ENCODE data around the gene CACNA1A. TPM values are rescaled to one million over a fixed set of nuclear protein-coding genes. Genes with fewer than 3 reads are reported as not detected.
"Not testable (repeated sequence)": the region's sequence is repeated elsewhere in the genome, so short reads cannot be mapped to it uniquely, and the experiment has no call there.

CACNA1A gene
- total RNA-seq, 1 donor from 2014 or later, result 43.0 TPM

DNA sequence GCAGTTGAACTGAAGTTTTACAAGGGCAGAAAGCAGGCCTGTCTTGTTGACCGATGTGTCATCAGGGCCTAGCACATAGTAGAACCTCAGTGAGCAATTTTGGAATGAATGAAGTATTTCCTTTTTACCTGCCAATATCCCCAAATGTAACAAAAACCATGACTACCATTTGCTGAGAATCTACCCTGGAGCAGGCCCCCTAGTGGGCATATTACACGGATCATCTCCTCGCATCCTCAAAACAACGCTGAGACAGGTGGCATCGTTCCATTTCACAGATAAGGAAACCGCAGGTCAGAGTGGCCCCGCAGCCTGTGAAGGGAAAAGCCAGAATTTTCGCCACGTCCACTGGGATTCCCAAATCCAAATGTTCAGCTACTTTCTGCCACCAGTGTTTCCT, 77.9 kb downstream of the CACNA1A start:
- TF ChIP-seq, protein P1, sequence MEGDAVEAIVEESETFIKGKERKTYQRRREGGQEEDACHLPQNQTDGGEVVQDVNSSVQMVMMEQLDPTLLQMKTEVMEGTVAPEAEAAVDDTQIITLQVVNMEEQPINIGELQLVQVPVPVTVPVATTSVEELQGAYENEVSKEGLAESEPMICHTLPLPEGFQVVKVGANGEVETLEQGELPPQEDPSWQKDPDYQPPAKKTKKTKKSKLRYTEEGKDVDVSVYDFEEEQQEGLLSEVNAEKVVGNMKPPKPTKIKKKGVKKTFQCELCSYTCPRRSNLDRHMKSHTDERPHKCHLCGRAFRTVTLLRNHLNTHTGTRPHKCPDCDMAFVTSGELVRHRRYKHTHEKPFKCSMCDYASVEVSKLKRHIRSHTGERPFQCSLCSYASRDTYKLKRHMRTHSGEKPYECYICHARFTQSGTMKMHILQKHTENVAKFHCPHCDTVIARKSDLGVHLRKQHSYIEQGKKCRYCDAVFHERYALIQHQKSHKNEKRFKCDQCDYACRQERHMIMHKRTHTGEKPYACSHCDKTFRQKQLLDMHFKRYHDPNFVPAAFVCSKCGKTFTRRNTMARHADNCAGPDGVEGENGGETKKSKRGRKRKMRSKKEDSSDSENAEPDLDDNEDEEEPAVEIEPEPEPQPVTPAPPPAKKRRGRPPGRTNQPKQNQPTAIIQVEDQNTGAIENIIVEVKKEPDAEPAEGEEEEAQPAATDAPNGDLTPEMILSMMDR (IDR thresholded peaks at IDR 0.05; ENCODE audit: unreplicated experiment), result peak; percentile 56
- Mint-ChIP-seq H3K36me3 (ENCODE audit: insufficient read depth) (no peaks in the 10 kb centered on the region), H3K4me1 (ENCODE audit: low read depth) (no peaks in the 10 kb centered on the region), H3K9me3 (ENCODE audit: low read depth) (no peaks in the 10 kb centered on the region), H3K4me3 (ENCODE audit: low read depth) (no peak overlapping the region), H3K27ac (no peak overlapping the region), H3K27me3 (peaks cover 11% of the 10 kb centered on the region)
- DNase-seq (ENCODE audit: low spot score, unreplicated experiment), result no peak

DNA sequence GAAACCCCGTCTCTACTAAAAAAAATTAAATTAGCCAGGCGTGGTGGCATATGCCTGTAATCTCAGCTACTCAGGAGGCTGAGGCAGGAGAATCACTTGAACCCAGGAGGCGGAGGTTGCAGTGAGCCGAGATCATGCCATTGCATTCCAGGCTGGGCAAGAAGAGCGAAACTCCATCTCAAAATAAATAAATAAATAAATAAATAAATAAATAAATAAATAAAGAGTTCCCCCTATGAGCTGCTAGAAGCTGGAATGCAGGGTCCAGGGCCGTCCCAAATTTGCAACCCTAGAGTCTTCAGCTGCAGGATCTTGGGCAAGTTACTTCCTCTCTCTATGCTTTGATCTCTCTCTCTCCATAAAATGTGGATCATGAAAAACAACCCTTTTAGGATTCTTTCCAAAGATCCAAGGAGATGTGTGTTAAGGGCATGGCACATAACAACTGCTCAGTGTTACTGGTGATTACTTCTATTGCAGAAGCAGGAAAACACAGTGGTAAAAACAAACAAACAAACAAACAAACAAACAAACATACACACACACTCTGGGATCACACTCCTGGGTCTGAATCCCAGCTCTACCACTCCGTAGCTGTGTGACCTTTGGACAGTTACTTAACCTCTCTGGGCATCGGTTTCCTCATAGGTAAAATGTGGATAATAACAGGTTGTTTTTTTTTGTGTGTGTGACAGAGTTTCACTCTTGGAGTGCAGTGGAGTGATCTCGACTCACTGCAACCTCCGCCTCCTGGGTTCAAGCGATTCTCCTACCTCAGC, 78.8 kb downstream of the CACNA1A start:
- Mint-ChIP-seq H3K27me3 (peaks cover 11% of the 10 kb centered on the region), H3K27ac (no peak overlapping the region), H3K36me3 (ENCODE audit: insufficient read depth) (no peaks in the 10 kb centered on the region), H3K4me1 (ENCODE audit: low read depth) (no peaks in the 10 kb centered on the region), H3K9me3 (ENCODE audit: low read depth) (peaks cover 3% of the 10 kb centered on the region), H3K4me3 (ENCODE audit: low read depth) (no peak overlapping the region)
- DNase-seq (ENCODE audit: low spot score, unreplicated experiment), result no peak
- TF ChIP-seq, protein P1 (IDR thresholded peaks at IDR 0.05; ENCODE audit: unreplicated experiment), result no peak

DNA sequence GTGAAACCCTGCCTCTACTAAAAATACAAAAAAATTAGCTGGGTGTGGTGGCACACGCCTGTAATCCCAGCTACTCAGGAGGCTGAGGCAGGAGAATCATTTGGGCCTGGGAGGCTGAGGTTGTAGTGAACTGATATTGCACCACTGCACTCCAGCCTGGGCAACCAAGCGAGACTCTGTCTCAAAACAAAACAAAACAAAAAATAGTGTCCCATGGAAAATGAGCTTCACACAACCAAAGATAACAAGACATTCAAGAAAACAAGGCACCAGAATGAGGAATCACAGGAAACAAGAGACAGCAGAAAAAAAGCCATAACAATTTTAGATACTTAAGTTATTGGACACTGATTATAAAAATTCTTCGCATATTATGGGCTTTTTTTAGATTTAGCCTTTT, 80.4 kb downstream of the CACNA1A start:
- not testable (repeated sequence) for H3K4me1 Mint-ChIP-seq (ENCODE audit: low read depth); H3K36me3 Mint-ChIP-seq (ENCODE audit: insufficient read depth); DNase-seq (ENCODE audit: low spot score, unreplicated experiment); H3K27me3 Mint-ChIP-seq; H3K9me3 Mint-ChIP-seq (ENCODE audit: low read depth); H3K4me3 Mint-ChIP-seq (ENCODE audit: low read depth)
- peak overlapping the region; percentile 46 for H3K27ac Mint-ChIP-seq

DNA sequence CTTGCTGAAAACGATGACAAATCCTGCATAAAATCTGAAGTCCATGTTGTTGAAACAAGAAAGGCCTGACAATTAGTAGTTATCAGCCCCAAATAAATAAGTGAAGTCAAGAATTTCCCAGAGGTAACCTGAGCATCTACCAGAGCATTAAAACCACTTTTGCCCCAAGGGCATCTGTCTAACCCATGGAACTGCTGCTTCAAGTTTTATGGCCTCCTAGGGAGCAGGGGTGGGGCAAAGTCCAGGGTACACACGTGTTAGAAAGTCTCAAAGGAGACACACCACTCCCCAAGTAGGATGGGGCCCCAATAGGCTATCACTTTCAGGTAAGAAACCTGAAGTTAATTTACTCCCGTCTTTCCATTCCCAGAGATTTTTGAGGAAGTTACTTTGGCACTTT, 81.1 kb downstream of the CACNA1A start:
- peaks cover 8% of the 10 kb centered on the region for H3K27me3 Mint-ChIP-seq
- H3K36me3 Mint-ChIP-seq (ENCODE audit: insufficient read depth), result no peaks in the 10 kb centered on the region
- TF ChIP-seq, protein P1 (IDR thresholded peaks at IDR 0.05; ENCODE audit: unreplicated experiment), result no peak
- H3K4me1 Mint-ChIP-seq (ENCODE audit: low read depth), result no peaks in the 10 kb centered on the region
- no peak overlapping the region for H3K4me3 Mint-ChIP-seq (ENCODE audit: low read depth)
- H3K27ac Mint-ChIP-seq, result no peak overlapping the region
- no peak for DNase-seq (ENCODE audit: low spot score, unreplicated experiment)
- peaks cover 3% of the 10 kb centered on the region for H3K9me3 Mint-ChIP-seq (ENCODE audit: low read depth)

DNA sequence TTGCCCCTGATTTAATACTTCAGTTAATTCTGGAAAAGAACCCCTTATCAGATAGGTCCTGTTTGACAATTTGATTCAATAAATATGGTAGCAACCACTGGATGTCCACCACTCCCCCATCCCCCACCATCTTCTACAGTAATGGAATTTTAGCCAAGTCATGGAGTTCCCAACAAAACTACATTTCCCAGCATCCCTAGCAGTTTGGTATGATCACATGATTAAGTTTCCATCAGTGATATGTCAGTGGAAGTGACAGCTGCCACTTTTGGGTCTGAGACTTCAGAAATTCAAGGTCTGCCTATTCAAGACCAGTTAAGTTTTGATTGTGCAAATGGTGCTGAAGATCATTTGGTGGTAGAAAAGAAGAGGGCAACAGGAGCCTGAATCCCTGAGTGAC, 85.5 kb downstream of the CACNA1A start:
- Mint-ChIP-seq H3K9me3 (ENCODE audit: low read depth) (peaks cover 3% of the 10 kb centered on the region), H3K27me3 (peaks cover 2% of the 10 kb centered on the region), H3K4me1 (ENCODE audit: low read depth) (no peaks in the 10 kb centered on the region), H3K27ac (no peak overlapping the region), H3K4me3 (ENCODE audit: low read depth) (no peak overlapping the region), H3K36me3 (ENCODE audit: insufficient read depth) (no peaks in the 10 kb centered on the region)
- TF ChIP-seq, protein P1 (IDR thresholded peaks at IDR 0.05; ENCODE audit: unreplicated experiment), result no peak
- no peak for DNase-seq (ENCODE audit: low spot score, unreplicated experiment)

DNA sequence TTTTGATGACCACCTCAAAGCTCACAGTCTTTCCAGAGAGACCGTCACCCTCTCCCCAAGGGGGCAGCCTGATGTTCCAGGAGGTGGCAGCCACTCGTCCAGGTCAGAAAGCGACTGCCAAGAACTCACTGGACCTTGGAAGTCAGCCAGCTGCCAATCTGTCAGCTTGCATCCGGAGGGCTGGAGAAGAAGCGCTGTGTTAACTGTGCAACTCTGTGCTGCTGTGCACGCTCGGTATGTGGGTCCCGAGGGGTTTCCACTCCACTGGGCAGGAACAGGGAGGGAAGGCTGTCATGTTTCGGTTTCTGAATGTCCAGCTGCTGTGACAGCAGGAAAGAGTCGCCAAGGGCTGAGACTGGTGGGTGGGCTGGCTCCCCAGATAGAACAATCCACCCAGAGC, 89.2 kb downstream of the CACNA1A start:
- H3K4me1 Mint-ChIP-seq (ENCODE audit: low read depth), result no peaks in the 10 kb centered on the region
- peaks cover 5% of the 10 kb centered on the region for H3K27me3 Mint-ChIP-seq
- no peaks in the 10 kb centered on the region for H3K36me3 Mint-ChIP-seq (ENCODE audit: insufficient read depth)
- TF ChIP-seq, protein P1 (IDR thresholded peaks at IDR 0.05; ENCODE audit: unreplicated experiment), result no peak
- no peak overlapping the region for H3K4me3 Mint-ChIP-seq (ENCODE audit: low read depth)
- H3K27ac Mint-ChIP-seq, result no peak overlapping the region
- no peaks in the 10 kb centered on the region for H3K9me3 Mint-ChIP-seq (ENCODE audit: low read depth)
- no peak for DNase-seq (ENCODE audit: low spot score, unreplicated experiment)

Data from progenitor cell of endocrine pancreas (in vitro differentiated cells).